ENCODE results near the gene DCDC1. TPM values are rescaled to one million over a fixed set of nuclear protein-coding genes. Genes with fewer than 3 reads are reported as not detected.
A peak's percentile ranks its signal among the peaks of the same experiment; 100 is the strongest.

Gene DCDC1
- polyA plus RNA-seq, 2 of the 4 experiments (the other 2 are of a cell fraction) = 2.8 to 9.5 TPM

GRCh38 chr11:31415435-31415834 lies 45.9 kb upstream of the DCDC1 start:
- FAIRE-seq = no peak
- no peak for ATAC-seq
- no peak for TF ChIP-seq HDAC2 (IDR thresholded peaks at IDR 0.05)
- TF ChIP-seq NFE2L2 (conservative IDR thresholded peaks at IDR 0.05; ENCODE audit: low read length) = no peak
- no peak for TF ChIP-seq HEYL (CRISPR knock-in tag; IDR thresholded peaks at IDR 0.05)
- no peak for TF ChIP-seq RFX5 (IDR thresholded peaks at IDR 0.05)
- no peak for TF ChIP-seq BHLHE40 (IDR thresholded peaks at IDR 0.05; ENCODE audit: low read depth, low read length)
- no peak for TF ChIP-seq MAZ (IDR thresholded peaks at IDR 0.05; ENCODE audit: borderline replicate concordance, low read depth, low read length)
- no peak for TF ChIP-seq SREBF2 (IDR thresholded peaks at IDR 0.05)
- Histone ChIP-seq H3K4me2 (no peak overlapping the region), H3K9me3 (no peaks in the 10 kb centered on the region), H3K27ac (no peak overlapping the region), H3K4me1 (no peaks in the 10 kb centered on the region), H3K4me3 (no peak overlapping the region)
- WGBS (ENCODE audit: missing lambda C conversion rate) = 77% methylated on average over 4 of the region's 4 CpGs
- DNase-seq (ENCODE audit: low read depth in 1 of 2, low spot score in 1 of 2) = no peak
- ChIA-PET POLR2A (no interaction called here), CTCF (interaction anchor here (1.0 kb wide), 1 partner anchor 28 kb away, joined by 3 read pairs; no protein-coding TSS in a partner anchor)

GRCh38 chr11:31414338-31414737 lies 44.8 kb upstream of the DCDC1 start:
- no peak for DNase-seq (ENCODE audit: low read depth in 1 of 2, low spot score in 1 of 2)
- 78% methylated on average over 3 of the region's 3 CpGs for WGBS (ENCODE audit: missing lambda C conversion rate)
- no peak overlapping the region for H3K4me3 ChIP-seq
- POLR2A ChIA-PET = no interaction called here
- no peak overlapping the region for H3K27ac ChIP-seq
- H3K9me3 ChIP-seq = no peaks in the 10 kb centered on the region
- no peak for ATAC-seq
- CTCF ChIA-PET = no interaction called here
- no peaks in the 10 kb centered on the region for H3K4me1 ChIP-seq
- no peak overlapping the region for H3K4me2 ChIP-seq
- no peak for FAIRE-seq
- TF ChIP-seq CBX2 (IDR thresholded peaks at IDR 0.05; ENCODE audit: borderline replicate concordance, low read depth) (no peak), HOXA7 (CRISPR knock-in tag; IDR thresholded peaks at IDR 0.05) (no peak), EHF (CRISPR knock-in tag; IDR thresholded peaks at IDR 0.05) (no peak), FOXS1 (CRISPR knock-in tag; IDR thresholded peaks at IDR 0.05) (no peak), NPAS2 (CRISPR knock-in tag; IDR thresholded peaks at IDR 0.05; ENCODE audit: borderline replicate concordance) (no peak), POLR2A (IDR thresholded peaks at IDR 0.05; ENCODE audit: low read length) (no peak), ATOH8 (CRISPR knock-in tag; IDR thresholded peaks at IDR 0.05; ENCODE audit: low read depth) (no peak), TP53 (CRISPR knock-in tag; IDR thresholded peaks at IDR 0.05) (no peak), USF2 (IDR thresholded peaks at IDR 0.05) (no peak), HES2 (IDR thresholded peaks at IDR 0.05) (no peak), RARB (CRISPR knock-in tag; IDR thresholded peaks at IDR 0.05) (no peak), PBX3 (IDR thresholded peaks at IDR 0.05) (no peak), KDM1A (IDR thresholded peaks at IDR 0.05; ENCODE audit: low read depth) (no peak), E2F6 (IDR thresholded peaks at IDR 0.05; ENCODE audit: borderline replicate concordance, low read depth) (no peak), RAD21 (conservative IDR thresholded peaks at IDR 0.05 in 1 of 2, IDR thresholded peaks at IDR 0.05 in 1 of 2) (no peak)

GRCh38 chr11:31412946-31413345 lies 43.4 kb upstream of the DCDC1 start:
- ATAC-seq = no peak
- Histone ChIP-seq H3K27ac (no peak overlapping the region), H3K4me1 (no peaks in the 10 kb centered on the region), H3K4me3 (no peak overlapping the region), H3K4me2 (no peak overlapping the region), H3K9me3 (no peaks in the 10 kb centered on the region)
- ChIA-PET CTCF (no interaction called here), POLR2A (no interaction called here)
- WGBS (ENCODE audit: missing lambda C conversion rate) = 95% methylated on average over 2 of the region's 2 CpGs
- TF ChIP-seq JUN (IDR thresholded peaks at IDR 0.05) = no peak
- no peak for TF ChIP-seq FOSL2 (IDR thresholded peaks at IDR 0.05)
- peak; percentile 18; the same call in 1 of the 2 replicates for TF ChIP-seq FOSL2 (CRISPR knock-in tag; IDR thresholded peaks at IDR 0.05)
- no peak for FAIRE-seq
- DNase-seq (ENCODE audit: low read depth in 1 of 2, low spot score in 1 of 2) = no peak

Measured in A549 (cell line).